A549 (cell line): ENCODE measurements around the gene IFRD1. TPM values are rescaled to one million over a fixed set of nuclear protein-coding genes. Genes with fewer than 3 reads are reported as not detected.

Experiments used
- ATAC-seq, 2 experiments: fragments of 200-7000 bp in 1 of 2; fragments of >200 bp in 1 of 2; cut with Nextera tagmentation in 1 of 2; cut with Tn5 transposase in 1 of 2; 3 replicates each; pipeline versions ENCODE4 v1.8.0 to v1.9.1; 2018 to 2020; ENCODE audit warnings: mild to moderate bottlenecking in 1 of 2, moderate library complexity in 1 of 2
- CTCF ChIA-PET: fragments of 300-600 bp; sonication (Branson Sonifier 250); formaldehyde crosslinking; extraction: SDS; loops from one replicate; lab custom pipeline; 2021; ENCODE audit warnings: antibody characterized with exemption, inconsistent platforms; lab: Yijun Ruan, JAX
- POLR2A ChIA-PET: fragments of 350-600 bp; formaldehyde crosslinking; extraction: SDS; loops from one replicate; lab custom pipeline; 2021; ENCODE audit warnings: antibody characterized with exemption, inconsistent platforms; lab: Yijun Ruan, JAX
- DNase-seq, 2 experiments: peaks; one replicate each; pipeline versions ENCODE4 v3.0.0 to v3.0.0-alpha.2; 2011 to 2016; ENCODE audit warnings: low read depth in 1 of 2, low spot score in 1 of 2
- FAIRE-seq: peaks from 2 replicates; lab custom pipeline; 2011; peaks lifted over from hg19 to GRCh38; lab: Jason Lieb, UNC
- H3K27ac ChIP-seq, 2 experiments: fragments of >200 bp; sonication (Bioruptor Twin); formaldehyde crosslinking; 3 replicates each; pipeline ENCODE4 v1.5.1; 2016 to 2017
- H3K4me1 ChIP-seq: fragments of >200 bp; sonication (Bioruptor Twin); formaldehyde crosslinking; 3 replicates; pipeline ENCODE4 v1.6.1; 2016
- H3K4me2 ChIP-seq: fragments of >200 bp; sonication (Bioruptor Twin); formaldehyde crosslinking; 3 replicates; pipeline ENCODE4 v1.6.1; 2016
- H3K4me3 ChIP-seq: fragments of >200 bp; sonication (Bioruptor Twin); formaldehyde crosslinking; 3 replicates; pipeline ENCODE4 v1.5.1; 2016
- H3K9me3 ChIP-seq: fragments of >200 bp; sonication (Bioruptor Twin); formaldehyde crosslinking; 3 replicates; pipeline ENCODE4 v1.6.1; 2016
- ATOH8 ChIP-seq: fragments of 250-450 bp; sonication (Bioruptor Pico); IDR thresholded peaks from 2 replicates; pipeline ENCODE4 v1.5.0; 2020; ENCODE audit warnings: low read depth, mild to moderate bottlenecking, moderate library complexity
- BHLHE40 ChIP-seq: IDR thresholded peaks from 2 replicates; pipeline ENCODE4 v1.6.1; 2012; ENCODE audit warnings: low read depth, low read length, inconsistent platforms
- E2F6 ChIP-seq: IDR thresholded peaks from 2 replicates; pipeline ENCODE4 v1.6.1; 2012; ENCODE audit warnings: low read depth, borderline replicate concordance
- EHF ChIP-seq: fragments of 250-450 bp; sonication (Bioruptor Pico); IDR thresholded peaks from 2 replicates; pipeline ENCODE4 v1.5.0; 2020; ENCODE audit warnings: mild to moderate bottlenecking
- FOXS1 ChIP-seq: fragments of 250-450 bp; sonication (Bioruptor Pico); IDR thresholded peaks from 2 replicates; pipeline ENCODE4 v1.5.0; 2020; ENCODE audit warnings: mild to moderate bottlenecking, moderate library complexity
- HDAC2 ChIP-seq: fragments of 200-600 bp; sonication (generic); IDR thresholded peaks from 2 replicates; pipeline ENCODE4 v1.6.1; 2016
- JUN ChIP-seq, 2 experiments: fragments of >200 bp; sonication (Bioruptor Twin); formaldehyde crosslinking; IDR thresholded peaks; 2 replicates in 1 of 2; 3 replicates in 1 of 2; pipeline ENCODE4 v1.6.1; 2016 to 2017
- JUNB ChIP-seq: fragments of >200 bp; sonication (Bioruptor Twin); formaldehyde crosslinking; IDR thresholded peaks from 2 replicates; pipeline ENCODE4 v1.6.1; 2016
- MAZ ChIP-seq: fragments of 150-350 bp; IDR thresholded peaks from 2 replicates; pipeline ENCODE4 v1.6.1; 2014; ENCODE audit warnings: antibody characterized with exemption, low read depth, low read length, borderline replicate concordance
- NFE2L2 ChIP-seq: fragments of 150-350 bp; conservative IDR thresholded peaks from 2 replicates; pipeline ENCODE4 v1.6.1; 2014; ENCODE audit warnings: low read length
- NPAS2 ChIP-seq: fragments of 250-450 bp; sonication (Bioruptor Pico); IDR thresholded peaks from 2 replicates; pipeline ENCODE4 v1.8.0; 2022; ENCODE audit warnings: mild to moderate bottlenecking, moderate library complexity, borderline replicate concordance
- NR3C1 ChIP-seq: fragments of >200 bp; sonication (Bioruptor Twin); formaldehyde crosslinking; IDR thresholded peaks from 3 replicates; pipeline ENCODE4 v1.6.1; 2017
- PHF8 ChIP-seq: fragments of 200-600 bp; sonication (generic); IDR thresholded peaks from 2 replicates; pipeline ENCODE4 v1.6.1; 2016; ENCODE audit warnings: low read depth, mild to moderate bottlenecking, antibody characterized with exemption, moderate library complexity, borderline replicate concordance
- RAD21 ChIP-seq, 2 experiments: fragments of >200 bp in 1 of 2; sonication (Bioruptor Twin) in 1 of 2; formaldehyde crosslinking in 1 of 2; IDR thresholded peaks in 1 of 2; conservative IDR thresholded peaks in 1 of 2; 2 replicates in 1 of 2; 3 replicates in 1 of 2; pipeline ENCODE4 v1.6.1; 2012 to 2018; ENCODE audit warnings: inconsistent platforms in 1 of 2
- RARB ChIP-seq: fragments of 250-450 bp; sonication (Bioruptor Pico); IDR thresholded peaks from 2 replicates; pipeline ENCODE4 v1.8.0; 2021; ENCODE audit warnings: mild to moderate bottlenecking, moderate library complexity
- RCOR1 ChIP-seq: fragments of 150-350 bp; IDR thresholded peaks from 2 replicates; pipeline ENCODE4 v1.6.1; 2014; ENCODE audit warnings: antibody characterized with exemption, low read length, low read depth
- REST ChIP-seq: fragments of 200-600 bp; sonication (generic); IDR thresholded peaks from 2 replicates; pipeline ENCODE4 v1.6.1; 2016; ENCODE audit warnings: antibody characterized with exemption, mild to moderate bottlenecking, moderate library complexity
- TFCP2L1 ChIP-seq: fragments of 250-450 bp; sonication (Bioruptor Pico); IDR thresholded peaks from 2 replicates; pipeline ENCODE4 v1.5.0; 2021; ENCODE audit warnings: mild to moderate bottlenecking
- ZC3H11A ChIP-seq: fragments of 450-650 bp; IDR thresholded peaks from 2 replicates; pipeline ENCODE4 v1.6.1; 2014; ENCODE audit warnings: antibody characterized with exemption, mild to moderate bottlenecking
- ZFP36 ChIP-seq: fragments of 450-650 bp; IDR thresholded peaks from 2 replicates; pipeline ENCODE4 v1.6.1; 2014; ENCODE audit warnings: borderline replicate concordance; ENCODE audit not compliant: partially characterized antibody
- ZNF302 ChIP-seq: fragments of 250-450 bp; sonication (Bioruptor Pico); IDR thresholded peaks from 2 replicates; pipeline ENCODE4 v1.9.0; 2021; ENCODE audit warnings: inconsistent platforms, mild to moderate bottlenecking, moderate library complexity
- WGBS: methylation state at CpG from one replicate; pipeline ENCODE4 v1.1.6; 2017; ENCODE audit errors: missing lambda C conversion rate; 5-methylcytosine and 5-hydroxymethylcytosine counted together
- polyA plus RNA-seq, 4 experiments: library from polyadenylated mRNA; depleted of rRNA in 3 of 4; stranded (reverse); fragments of >200 nt; fragmentation: RNase III in 1 of 4; extraction: RNeasy Plus Mini Kit Qiagen cat#74134 plus additional on column Dnase treatment in 1 of 4; gene quantifications; 2 replicates in 3 of 4; 3 replicates in 1 of 4; pipeline ENCODE4 v1.2.3, GENCODE V29; 2011 to 2017

Gene IFRD1
- polyA plus RNA-seq, 2 of the 4 experiments (the other 2 are of a cell fraction), result 38.8 to 129 TPM

- CTCF ChIA-PET, result no interaction called here
- 90% methylated on average over 3 of the region's 3 CpGs for WGBS
- ATAC-seq, result no peak
These were observed 5.8 kb upstream of the IFRD1 start for GRCh38 chr7:112444505-112444904.

GRCh38 chr7:112446431-112446830 is 3.8 kb upstream of the IFRD1 start:
- WGBS, result 56% methylated on average over 3 of the region's 3 CpGs
- H3K9me3 ChIP-seq, result no peaks in the 10 kb centered on the region
- no peak for FAIRE-seq
- no peak overlapping the region for H3K4me2 ChIP-seq
- no peak for ATAC-seq
- CTCF ChIA-PET, result interaction anchor here (1.0 kb wide), 1 partner anchor 13 kb away, joined by 3 read pairs; no protein-coding TSS in a partner anchor
- TF ChIP-seq JUNB (no peak), BHLHE40 (no peak), HDAC2 (no peak), E2F6 (no peak), ATOH8 (no peak), ZNF302 (no peak), REST (no peak), RAD21 (conservative IDR thresholded peaks at IDR 0.05 in 1 of 2, IDR thresholded peaks at IDR 0.05 in 1 of 2) (no peak), NPAS2 (CRISPR knock-in tag) (no peak), RCOR1 (no peak), EHF (no peak), PHF8 (no peak), JUN (IDR thresholded peaks at IDR 0.05) (no peak), TFCP2L1 (no peak), RARB (CRISPR knock-in tag) (no peak), ZC3H11A (no peak), NR3C1 (no peak), FOXS1 (CRISPR knock-in tag) (no peak), ZFP36 (no peak)
- TF ChIP-seq, all 56 proteins: peak for 0
- H3K27ac ChIP-seq, result no peak overlapping the region
- no peak overlapping the region for H3K4me3 ChIP-seq
- peaks cover 10% of the 10 kb centered on the region; the same call in 2 of the 3 replicates for H3K4me1 ChIP-seq
- DNase-seq, result no peak
- POLR2A ChIA-PET, result interaction anchor here (0.5 kb wide), 1 partner anchor 43 kb away, joined by 4 read pairs; no protein-coding TSS in a partner anchor

More at GRCh38 chr7:112444505-112444904, 5.8 kb upstream of the IFRD1 start:
- DNase-seq, result no peak
- no peak overlapping the region for H3K27ac ChIP-seq
- no peak overlapping the region for H3K4me2 ChIP-seq
- H3K4me3 ChIP-seq, result no peak overlapping the region
- peaks cover 9% of the 10 kb centered on the region; the same call in 2 of the 3 replicates for H3K4me1 ChIP-seq
- POLR2A ChIA-PET, result no interaction called here
- no peak for TF ChIP-seq MAZ
- no peak for TF ChIP-seq PHF8
- no peaks in the 10 kb centered on the region for H3K9me3 ChIP-seq
- no peak for FAIRE-seq

GRCh38 chr7:112447406-112447805 is 2.9 kb upstream of the IFRD1 start:
- no peak for FAIRE-seq
- CTCF ChIA-PET, result no interaction called here
- POLR2A ChIA-PET, result no interaction called here

More at GRCh38 chr7:112447406-112447805, 2.9 kb upstream of the IFRD1 start:
- Histone ChIP-seq H3K4me3 (no peak overlapping the region), H3K27ac (no peak overlapping the region), H3K9me3 (no peaks in the 10 kb centered on the region), H3K4me2 (no peak overlapping the region), H3K4me1 (peaks cover 10% of the 10 kb centered on the region)
- TF ChIP-seq NFE2L2 (no peak), PHF8 (no peak), MAZ (no peak)
- 92% methylated on average over 3 of the region's 3 CpGs for WGBS
- DNase-seq, result no peak
- ATAC-seq, result no peak
